ENCODE measurements around the gene EML3. TPM values are rescaled to one million over a fixed set of nuclear protein-coding genes. Genes with fewer than 3 reads are reported as not detected.
"Not testable (repeated sequence)": the region's sequence is repeated elsewhere in the genome, so short reads cannot be mapped to it uniquely, and the experiment has no call there.

EML3 gene
- total RNA-seq, 2 experiments from 2014 or later = 81.8 to 97.1 TPM

DNA sequence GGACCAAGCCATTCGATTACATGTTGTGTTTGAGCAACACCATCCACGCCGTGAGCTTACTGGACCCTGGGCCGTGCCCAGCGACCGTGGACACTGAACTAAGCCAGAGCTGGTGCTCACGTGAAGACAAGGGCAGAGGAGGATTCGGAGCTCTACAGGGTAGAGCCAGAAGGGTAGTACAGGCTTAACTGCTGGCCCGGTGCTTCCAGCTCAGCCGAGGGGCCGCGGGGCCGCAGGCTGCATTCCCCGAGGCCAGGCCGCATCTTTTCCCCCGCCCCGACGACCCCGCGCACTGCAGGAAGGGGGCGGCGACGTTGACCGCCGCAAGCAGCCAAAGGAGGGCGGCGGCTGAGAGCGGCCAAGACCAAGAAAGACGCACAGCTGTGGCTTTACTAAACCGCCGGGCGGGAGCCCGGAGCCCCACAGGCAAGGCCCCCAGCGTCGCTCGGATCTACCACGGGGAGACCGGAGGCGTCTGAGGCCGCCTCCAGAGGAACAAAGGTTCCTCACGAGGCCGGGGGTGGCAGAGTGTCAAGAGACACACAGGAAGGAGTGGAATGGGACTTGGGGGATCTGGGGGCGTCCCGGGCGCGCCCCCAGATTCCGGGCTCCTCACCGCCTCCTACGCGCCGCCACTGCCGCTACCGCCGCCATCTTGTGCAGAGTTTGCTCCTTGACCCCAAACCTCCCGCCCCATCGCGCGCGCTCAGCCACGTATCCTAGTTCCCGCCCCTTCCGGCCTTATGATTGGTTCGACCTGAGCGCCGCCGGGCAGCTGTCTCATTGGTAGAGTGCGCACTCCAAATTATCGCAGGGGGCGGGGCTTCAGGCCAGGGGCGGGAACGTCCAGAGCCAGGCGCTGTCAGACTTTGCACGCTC, 33.6 kb upstream of the EML3 start, which contains the start of gene GANAB:
GANAB (minus strand) TSS at position 668 of the 879 bp plus-strand sequence; CDS start at position 654, 14 bp downstream.
- CTCF ChIA-PET = interaction anchor here (0.5 to 1.1 kb wide), 4 partner anchors 11 to 220 kb away, joined by 3 to 4 read pairs (median 3); no protein-coding TSS in a partner anchor
- intact Hi-C loops (cut with micrococcal nuclease) = loop anchor here (1.0 to 2.0 kb wide), 8 partner anchors 19 to 194 kb away; partner anchors contain the start of genes C11orf98, CSKMT, EML3 and TUT1
- H3K4me1 Mint-ChIP-seq (ENCODE audit: low read depth) = peaks cover 35% of the 10 kb centered on the region
- no peaks in the 10 kb centered on the region for H3K9me3 Mint-ChIP-seq
- H3K27ac Mint-ChIP-seq = peak within 1 kb of the TSS; percentile 95
- peak within 1 kb of the TSS; percentile 99 for H3K4me3 Mint-ChIP-seq
- H3K36me3 Mint-ChIP-seq (ENCODE audit: low read depth) = peaks cover 25% of the 10 kb centered on the region
- H3K27me3 Mint-ChIP-seq (ENCODE audit: low read depth) = no peaks in the 10 kb centered on the region
- peak; percentile 100 for DNase-seq

GRCh38 chr11:62645671-62645945, 33.0 kb upstream of the EML3 start:
- peak overlapping the region; percentile 95 for H3K27ac Mint-ChIP-seq
- peaks cover 37% of the 10 kb centered on the region for H3K4me1 Mint-ChIP-seq (ENCODE audit: low read depth)
- H3K9me3 Mint-ChIP-seq = no peaks in the 10 kb centered on the region
- intact Hi-C loops (cut with micrococcal nuclease) = no loop called here
- peak overlapping the region; percentile 99 for H3K4me3 Mint-ChIP-seq
- H3K27me3 Mint-ChIP-seq (ENCODE audit: low read depth) = no peaks in the 10 kb centered on the region
- DNase-seq = no peak
- CTCF ChIA-PET = interaction anchor here (0.5 to 1.3 kb wide), 3 partner anchors 22 to 55 kb away, joined by 3 to 5 read pairs (median 4); no protein-coding TSS in a partner anchor
- H3K36me3 Mint-ChIP-seq (ENCODE audit: low read depth) = peaks cover 26% of the 10 kb centered on the region

GRCh38 chr11:62644220-62644619, 31.6 kb upstream of the EML3 start:
- peaks cover 3% of the 10 kb centered on the region for H3K9me3 Mint-ChIP-seq
- no peak for DNase-seq
- intact Hi-C loops (cut with micrococcal nuclease) = no loop called here
- H3K27ac Mint-ChIP-seq = peak overlapping the region; percentile 61
- peak overlapping the region; percentile 36 for H3K4me3 Mint-ChIP-seq
- H3K27me3 Mint-ChIP-seq (ENCODE audit: low read depth) = no peaks in the 10 kb centered on the region
- H3K36me3 Mint-ChIP-seq (ENCODE audit: low read depth) = peaks cover 27% of the 10 kb centered on the region
- CTCF ChIA-PET = interaction anchor here (0.6 to 1.3 kb wide), 2 partner anchors 23 to 61 kb away, joined by 3 to 5 read pairs; no protein-coding TSS in a partner anchor
- peaks cover 47% of the 10 kb centered on the region for H3K4me1 Mint-ChIP-seq (ENCODE audit: low read depth)

GRCh38 chr11:62632492-62632891, 19.9 kb upstream of the EML3 start:
- Mint-ChIP-seq H3K27me3 (ENCODE audit: low read depth) (no peaks in the 10 kb centered on the region), H3K9me3 (no peaks in the 10 kb centered on the region), H3K36me3 (ENCODE audit: low read depth) (peaks cover 53% of the 10 kb centered on the region), H3K4me3 (no peak overlapping the region), H3K4me1 (ENCODE audit: low read depth) (peaks cover 21% of the 10 kb centered on the region), H3K27ac (peak overlapping the region; percentile 63)
- CTCF ChIA-PET = no interaction called here
- intact Hi-C loops (cut with micrococcal nuclease) = no loop called here
- DNase-seq = no peak

DNA sequence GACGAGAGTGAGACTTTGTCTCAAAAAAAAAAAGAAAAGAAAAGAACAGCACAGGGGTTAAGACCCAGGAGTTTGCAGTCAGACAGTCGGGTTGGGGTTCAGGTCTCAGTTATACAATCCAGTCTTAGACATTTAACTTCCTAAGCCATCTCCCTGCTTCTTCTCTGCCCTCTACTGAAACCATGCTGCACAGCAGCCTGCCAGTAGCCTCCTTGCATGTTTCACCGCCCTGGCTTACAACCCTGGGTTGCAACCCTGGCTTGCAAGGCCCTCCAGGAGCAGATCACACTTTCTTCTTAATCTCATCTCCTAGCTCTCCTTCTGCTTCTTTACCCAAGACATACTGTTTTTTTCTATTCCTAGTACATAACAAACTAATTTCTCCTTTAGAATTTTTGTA, 15.1 kb upstream of the EML3 start:
- intact Hi-C loops (cut with micrococcal nuclease) = no loop called here
- CTCF ChIA-PET = interaction anchor here (0.8 to 1.1 kb wide), 2 partner anchors 8 to 16 kb away, joined by 3 read pairs; no protein-coding TSS in a partner anchor
- no peaks in the 10 kb centered on the region for H3K27me3 Mint-ChIP-seq (ENCODE audit: low read depth)
- H3K4me1 Mint-ChIP-seq (ENCODE audit: low read depth) = peaks cover 2% of the 10 kb centered on the region
- peaks cover 47% of the 10 kb centered on the region for H3K36me3 Mint-ChIP-seq (ENCODE audit: low read depth)
- H3K9me3 Mint-ChIP-seq = no peaks in the 10 kb centered on the region
- DNase-seq = no peak
- no peak overlapping the region for H3K27ac Mint-ChIP-seq
- no peak overlapping the region for H3K4me3 Mint-ChIP-seq

- Mint-ChIP-seq H3K4me3 (peak overlapping the region; percentile 89), H3K36me3 (ENCODE audit: low read depth) (peaks cover 30% of the 10 kb centered on the region), H3K27ac (peak overlapping the region; percentile 90), H3K27me3 (ENCODE audit: low read depth) (no peaks in the 10 kb centered on the region), H3K9me3 (no peaks in the 10 kb centered on the region), H3K4me1 (ENCODE audit: low read depth) (peaks cover 23% of the 10 kb centered on the region)
- DNase-seq = no peak
- CTCF ChIA-PET = interaction anchor here (0.5 to 0.8 kb wide), 2 partner anchors 60 to 260 kb away, joined by 3 read pairs; no protein-coding TSS in a partner anchor
- intact Hi-C loops (cut with micrococcal nuclease) = loop anchor here (1.0 to 2.0 kb wide), 4 partner anchors 18 to 32 kb away; partner anchors contain the start of genes GANAB and TUT1
These were observed 10.0 kb upstream of the EML3 start for GRCh38 chr11:62622476-62623089.

- no peaks in the 10 kb centered on the region for H3K27me3 Mint-ChIP-seq (ENCODE audit: low read depth)
- peaks cover 23% of the 10 kb centered on the region for H3K4me1 Mint-ChIP-seq (ENCODE audit: low read depth)
- H3K9me3 Mint-ChIP-seq = no peaks in the 10 kb centered on the region
- H3K4me3 Mint-ChIP-seq = peak within 1 kb of the TSS; percentile 89
- peak within 1 kb of the TSS; percentile 93 for H3K27ac Mint-ChIP-seq
- CTCF ChIA-PET = interaction anchor here (0.5 to 1.7 kb wide), 8 partner anchors 10 to 261 kb away, joined by 3 to 9 read pairs (median 3); partner anchors contain the start of genes EML3 and TUT1
- intact Hi-C loops (cut with micrococcal nuclease) = loop anchor here (1.0 to 2.0 kb wide), 5 partner anchors 10 to 31 kb away; partner anchors contain the start of genes EML3, GANAB and TUT1
- peaks cover 28% of the 10 kb centered on the region for H3K36me3 Mint-ChIP-seq (ENCODE audit: low read depth)
- peak; percentile 97 for DNase-seq
These were observed 9.2 kb upstream of the EML3 start, which contains the start of gene B3GAT3 for GRCh38 chr11:62621567-62622470. Gene B3GAT3 (minus strand): TSS chr11:62621986. CDS start chr11:62621947, 39 bp downstream.

- H3K27me3 Mint-ChIP-seq (ENCODE audit: low read depth) = no peaks in the 10 kb centered on the region
- CTCF ChIA-PET = interaction anchor here (0.6 to 1.7 kb wide), 6 partner anchors 9 to 74 kb away, joined by 3 to 9 read pairs (median 4); partner anchors contain the start of genes EML3 and TUT1
- peak overlapping the region; percentile 89 for H3K4me3 Mint-ChIP-seq
- no peak for DNase-seq
- no peaks in the 10 kb centered on the region for H3K9me3 Mint-ChIP-seq
- H3K4me1 Mint-ChIP-seq (ENCODE audit: low read depth) = peaks cover 25% of the 10 kb centered on the region
- H3K27ac Mint-ChIP-seq = peak overlapping the region; percentile 93
- peaks cover 24% of the 10 kb centered on the region for H3K36me3 Mint-ChIP-seq (ENCODE audit: low read depth)
- intact Hi-C loops (cut with micrococcal nuclease) = loop anchor here (1.0 kb wide), 1 partner anchor 9 kb away; the partner anchor contains the start of gene EML3
These were observed 8.5 kb upstream of the EML3 start for GRCh38 chr11:62621027-62621566.

- H3K4me3 Mint-ChIP-seq; H3K27me3 Mint-ChIP-seq (ENCODE audit: low read depth); H3K27ac Mint-ChIP-seq; DNase-seq; H3K9me3 Mint-ChIP-seq; intact Hi-C loops (cut with micrococcal nuclease): not testable (repeated sequence)
- Mint-ChIP-seq H3K4me1 (ENCODE audit: low read depth) (peaks cover 39% of the 10 kb centered on the region), H3K36me3 (ENCODE audit: low read depth) (peaks cover 17% of the 10 kb centered on the region)
- CTCF ChIA-PET = interaction anchor here (0.6 kb wide), 1 partner anchor 174 kb away, joined by 3 read pairs; no protein-coding TSS in a partner anchor
These were observed 4.4 kb upstream of the EML3 start for GRCh38 chr11:62616957-62617356.

DNA sequence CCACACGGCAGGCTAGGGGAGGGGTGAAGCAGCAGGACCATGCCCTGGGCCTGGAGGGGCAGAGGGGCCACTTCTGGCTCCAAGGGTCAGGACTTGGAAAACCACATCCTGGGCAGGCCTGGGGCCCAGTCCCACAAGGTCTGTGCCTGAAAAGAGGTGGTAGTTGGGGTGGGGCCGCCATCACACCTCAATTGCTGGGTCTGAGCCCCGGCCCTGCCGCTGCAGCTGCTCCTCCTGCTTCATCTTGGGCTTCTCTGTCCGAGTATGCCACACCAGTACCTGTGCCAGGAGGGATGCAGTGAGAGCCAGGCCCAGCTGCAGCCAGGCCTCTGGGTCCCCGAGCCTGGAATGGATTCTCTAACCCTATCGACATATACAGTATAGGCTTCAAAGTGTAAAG, 2.9 kb upstream of the EML3 start:
- Mint-ChIP-seq H3K27me3 (ENCODE audit: low read depth) (no peaks in the 10 kb centered on the region), H3K4me3 (no peak overlapping the region), H3K36me3 (ENCODE audit: low read depth) (peaks cover 17% of the 10 kb centered on the region), H3K27ac (no peak overlapping the region), H3K9me3 (no peaks in the 10 kb centered on the region), H3K4me1 (ENCODE audit: low read depth) (peaks cover 46% of the 10 kb centered on the region)
- intact Hi-C loops (cut with micrococcal nuclease) = no loop called here
- DNase-seq = no peak
- CTCF ChIA-PET = no interaction called here

DNA sequence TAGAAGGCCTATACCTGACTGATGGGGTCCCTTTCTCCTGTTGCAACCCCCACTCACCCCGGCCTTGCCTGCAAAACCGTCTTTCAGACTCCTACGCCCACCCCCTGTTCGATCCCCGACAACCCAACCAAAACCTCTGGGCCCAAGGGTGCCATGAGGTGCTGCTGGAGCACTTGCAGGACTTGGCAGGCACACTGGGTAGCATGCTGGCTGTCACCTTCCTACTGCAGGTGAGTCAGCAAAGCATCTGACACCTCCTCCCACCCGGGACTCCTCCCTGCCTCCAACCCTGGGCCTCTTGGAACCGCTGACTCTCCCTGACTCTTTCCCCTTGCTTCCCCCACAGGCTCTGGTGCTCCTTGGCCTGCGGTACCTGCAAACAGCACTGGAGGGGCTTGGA, 1.7 kb upstream of the EML3 start:
- H3K27ac Mint-ChIP-seq = peak overlapping the region; percentile 86
- no peak overlapping the region for H3K4me3 Mint-ChIP-seq
- intact Hi-C loops (cut with micrococcal nuclease) = loop anchor here (5.0 kb wide), 1 partner anchor 158 kb away; the partner anchor contains the start of gene TAF6L
- peaks cover 46% of the 10 kb centered on the region for H3K4me1 Mint-ChIP-seq (ENCODE audit: low read depth)
- H3K9me3 Mint-ChIP-seq = no peaks in the 10 kb centered on the region
- H3K36me3 Mint-ChIP-seq (ENCODE audit: low read depth) = peaks cover 23% of the 10 kb centered on the region
- H3K27me3 Mint-ChIP-seq (ENCODE audit: low read depth) = no peaks in the 10 kb centered on the region
- CTCF ChIA-PET = interaction anchor here (1.5 kb wide), 2 partner anchors 20 to 22 kb away, joined by 3 to 8 read pairs; no protein-coding TSS in a partner anchor
- DNase-seq = peak; percentile 75
